Measurements from ENCODE around the gene GRID2.

Gene GRID2

GRCh38 chr4:93334003-93334402 is 1030.2 kb downstream of the GRID2 start:
- TF ChIP-seq CTCF (IDR thresholded peaks at IDR 0.05; ENCODE audit: borderline replicate concordance, control extremely low read depth, extremely low read depth, insufficient read depth, missing control alignments) = no peak
- in situ Hi-C loops (cut with MboI; ENCODE audit: low sequenced_read_pairs, unreplicated experiment) = no loop called here

GRCh38 chr4:93337196-93337595 is 1033.4 kb downstream of the GRID2 start:
- in situ Hi-C loops (cut with MboI; ENCODE audit: low sequenced_read_pairs, unreplicated experiment) = no loop called here
- TF ChIP-seq CTCF (IDR thresholded peaks at IDR 0.05; ENCODE audit: borderline replicate concordance, control extremely low read depth, extremely low read depth, insufficient read depth, missing control alignments) = no peak
- no peak for DNase-seq (ENCODE audit: low spot score)

More at GRCh38 chr4:93334003-93334402, 1030.2 kb downstream of the GRID2 start:
- no peak for DNase-seq (ENCODE audit: low spot score)

- no peak for TF ChIP-seq CTCF (IDR thresholded peaks at IDR 0.05; ENCODE audit: borderline replicate concordance, control extremely low read depth, extremely low read depth, insufficient read depth, missing control alignments)
- in situ Hi-C loops (cut with MboI; ENCODE audit: low sequenced_read_pairs, unreplicated experiment) = no loop called here
- DNase-seq (ENCODE audit: low spot score) = no peak
Measured at GRCh38 chr4:93342738-93343137, 1039.0 kb downstream of the GRID2 start.

GRCh38 chr4:93346840-93347239 is 1043.1 kb downstream of the GRID2 start:
- no peak for DNase-seq (ENCODE audit: low spot score)
- TF ChIP-seq CTCF (IDR thresholded peaks at IDR 0.05; ENCODE audit: borderline replicate concordance, control extremely low read depth, extremely low read depth, insufficient read depth, missing control alignments) = no peak
- in situ Hi-C loops (cut with MboI; ENCODE audit: low sequenced_read_pairs, unreplicated experiment) = no loop called here

GRCh38 chr4:93348896-93349295 is 1045.1 kb downstream of the GRID2 start:
- in situ Hi-C loops (cut with MboI; ENCODE audit: low sequenced_read_pairs, unreplicated experiment) = no loop called here

GRCh38 chr4:93351846-93352245 is 1048.1 kb downstream of the GRID2 start:
- no peak for TF ChIP-seq CTCF (IDR thresholded peaks at IDR 0.05; ENCODE audit: borderline replicate concordance, control extremely low read depth, extremely low read depth, insufficient read depth, missing control alignments)
- no peak for DNase-seq (ENCODE audit: low spot score)
- in situ Hi-C loops (cut with MboI; ENCODE audit: low sequenced_read_pairs, unreplicated experiment) = no loop called here

More at GRCh38 chr4:93348896-93349295, 1045.1 kb downstream of the GRID2 start:
- no peak for DNase-seq (ENCODE audit: low spot score)
- TF ChIP-seq CTCF (IDR thresholded peaks at IDR 0.05; ENCODE audit: borderline replicate concordance, control extremely low read depth, extremely low read depth, insufficient read depth, missing control alignments) = no peak

- no peak for DNase-seq (ENCODE audit: low spot score)
- no peak for TF ChIP-seq CTCF (IDR thresholded peaks at IDR 0.05; ENCODE audit: borderline replicate concordance, control extremely low read depth, extremely low read depth, insufficient read depth, missing control alignments)
- in situ Hi-C loops (cut with MboI; ENCODE audit: low sequenced_read_pairs, unreplicated experiment) = no loop called here
Measured at GRCh38 chr4:93355411-93355810, 1051.6 kb downstream of the GRID2 start.
